Astrocyte of the cerebellum (primary cell): ENCODE results near the gene RAB11FIP3.

Source experiments
- DNase-seq: peaks from one replicate; pipeline ENCODE4 v3.0.0-alpha.2; 2011; ENCODE audit warnings: low read depth
- H3K4me3 ChIP-seq: 2 replicates; pipeline ENCODE4 v1.5.1; 2011; ENCODE audit warnings: mild to moderate bottlenecking, low read depth, low read length, moderate library complexity
- in situ Hi-C: cut with HindIII; loops from 2 replicates; pipeline ENCODE4 v1.10.0; 2017; ENCODE audit warnings: low sequenced_read_pairs
- TF ChIP-seq, protein P1 (sequence below): IDR thresholded peaks from 2 replicates; pipeline ENCODE4 v1.5.1; 2012; ENCODE audit warnings: low read length, low read depth, moderate library complexity, mild to moderate bottlenecking; ENCODE audit errors: missing control alignments

Gene RAB11FIP3

DNA sequence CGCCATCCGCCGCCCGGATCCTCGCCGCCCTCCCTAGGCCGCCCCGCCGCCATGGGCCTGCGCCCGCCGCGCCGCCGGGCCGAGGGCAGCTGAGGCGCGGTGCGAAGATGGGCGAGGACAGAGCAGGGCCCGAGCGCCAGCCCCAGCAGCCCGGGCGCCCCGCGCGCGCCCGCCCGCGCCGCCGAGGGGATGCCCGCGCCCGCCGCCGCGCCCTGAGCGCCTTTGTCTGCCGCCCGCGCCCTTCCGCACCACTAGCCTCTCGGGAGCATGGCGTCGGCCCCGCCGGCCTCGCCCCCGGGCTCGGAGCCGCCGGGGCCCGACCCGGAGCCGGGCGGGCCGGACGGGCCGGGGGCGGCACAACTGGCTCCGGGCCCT is 278 bp downstream of the RAB11FIP3 start:
- TF ChIP-seq, protein P1, sequence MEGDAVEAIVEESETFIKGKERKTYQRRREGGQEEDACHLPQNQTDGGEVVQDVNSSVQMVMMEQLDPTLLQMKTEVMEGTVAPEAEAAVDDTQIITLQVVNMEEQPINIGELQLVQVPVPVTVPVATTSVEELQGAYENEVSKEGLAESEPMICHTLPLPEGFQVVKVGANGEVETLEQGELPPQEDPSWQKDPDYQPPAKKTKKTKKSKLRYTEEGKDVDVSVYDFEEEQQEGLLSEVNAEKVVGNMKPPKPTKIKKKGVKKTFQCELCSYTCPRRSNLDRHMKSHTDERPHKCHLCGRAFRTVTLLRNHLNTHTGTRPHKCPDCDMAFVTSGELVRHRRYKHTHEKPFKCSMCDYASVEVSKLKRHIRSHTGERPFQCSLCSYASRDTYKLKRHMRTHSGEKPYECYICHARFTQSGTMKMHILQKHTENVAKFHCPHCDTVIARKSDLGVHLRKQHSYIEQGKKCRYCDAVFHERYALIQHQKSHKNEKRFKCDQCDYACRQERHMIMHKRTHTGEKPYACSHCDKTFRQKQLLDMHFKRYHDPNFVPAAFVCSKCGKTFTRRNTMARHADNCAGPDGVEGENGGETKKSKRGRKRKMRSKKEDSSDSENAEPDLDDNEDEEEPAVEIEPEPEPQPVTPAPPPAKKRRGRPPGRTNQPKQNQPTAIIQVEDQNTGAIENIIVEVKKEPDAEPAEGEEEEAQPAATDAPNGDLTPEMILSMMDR: no peak
- in situ Hi-C loops: no loop called here
- DNase-seq: no peak
- H3K4me3 ChIP-seq: peak overlapping the region; percentile 60

DNA sequence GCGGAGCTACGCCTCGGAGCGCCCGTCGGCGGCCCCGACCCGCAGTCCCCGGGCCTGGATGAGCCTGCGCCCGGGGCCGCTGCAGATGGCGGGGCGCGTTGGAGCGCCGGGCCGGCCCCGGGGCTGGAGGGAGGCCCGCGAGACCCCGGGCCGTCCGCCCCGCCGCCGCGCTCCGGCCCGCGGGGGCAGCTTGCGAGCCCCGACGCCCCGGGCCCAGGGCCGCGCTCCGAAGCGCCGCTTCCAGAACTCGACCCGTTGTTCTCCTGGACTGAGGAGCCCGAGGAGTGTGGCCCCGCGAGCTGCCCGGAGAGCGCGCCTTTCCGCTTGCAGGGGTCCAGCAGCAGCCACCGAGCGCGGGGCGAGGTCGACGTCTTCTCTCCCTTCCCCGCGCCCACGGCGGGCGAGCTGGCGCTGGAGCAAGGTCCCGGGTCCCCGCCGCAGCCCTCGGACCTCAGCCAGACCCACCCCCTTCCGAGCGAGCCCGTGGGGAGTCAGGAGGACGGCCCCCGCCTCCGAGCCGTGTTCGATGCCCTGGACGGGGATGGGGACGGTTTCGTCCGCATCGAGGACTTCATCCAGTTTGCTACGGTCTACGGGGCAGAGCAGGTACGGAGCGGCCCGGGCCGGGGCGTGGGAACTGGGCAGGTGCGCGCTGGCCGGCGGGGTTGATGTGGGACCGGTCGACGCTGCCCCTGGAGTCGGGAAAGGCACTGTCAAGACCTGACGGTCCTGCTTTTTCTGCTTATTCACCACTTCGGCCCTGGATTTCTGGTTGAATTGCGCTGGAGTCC is 861 bp downstream of the RAB11FIP3 start:
- in situ Hi-C loops: no loop called here
- no peak for DNase-seq
- peak overlapping the region; percentile 60 for H3K4me3 ChIP-seq
- TF ChIP-seq, protein P1: no peak

DNA sequence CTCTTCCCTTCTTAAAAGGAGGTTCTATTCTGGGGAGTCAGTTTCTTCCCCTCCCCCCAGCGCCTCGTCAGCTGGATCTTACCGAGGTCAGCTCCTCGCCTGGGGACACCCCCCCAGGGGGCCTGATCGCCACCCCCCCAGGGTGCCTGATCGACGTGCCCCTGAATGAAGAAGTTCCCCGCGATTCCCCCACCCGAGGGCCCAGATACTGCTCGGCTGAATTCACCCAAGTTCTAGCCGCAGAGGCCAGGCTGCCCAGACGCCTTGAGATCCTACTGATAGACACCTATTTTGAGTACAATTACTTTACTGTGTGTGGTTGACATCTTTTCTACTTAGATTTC is 1.4 kb downstream of the RAB11FIP3 start:
- in situ Hi-C loops: no loop called here
- H3K4me3 ChIP-seq: peak overlapping the region; percentile 60
- no peak for DNase-seq
- TF ChIP-seq, protein P1: no peak

DNA sequence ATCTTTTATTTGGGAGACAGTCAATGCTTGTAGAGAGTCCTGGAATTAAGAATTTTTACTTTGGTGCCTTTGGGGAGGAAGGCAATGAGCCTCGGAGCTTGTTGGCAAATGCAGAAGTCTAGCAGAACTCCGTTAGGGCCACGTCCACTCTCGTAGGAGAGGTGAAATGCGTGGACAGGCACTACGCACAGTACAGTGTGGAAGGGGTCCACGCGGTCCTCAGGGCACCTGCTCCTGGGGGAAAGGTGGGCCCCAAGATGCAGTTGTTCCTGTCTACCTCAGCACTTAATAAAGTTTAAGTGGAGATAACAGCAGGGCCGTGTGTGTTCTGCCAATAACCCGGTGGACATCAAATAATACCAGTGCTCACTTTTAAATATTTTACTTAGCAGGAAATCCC is 1.8 kb downstream of the RAB11FIP3 start:
- TF ChIP-seq, protein P1: no peak
- DNase-seq: no peak
- peak overlapping the region; percentile 60 for H3K4me3 ChIP-seq
- in situ Hi-C loops: no loop called here

DNA sequence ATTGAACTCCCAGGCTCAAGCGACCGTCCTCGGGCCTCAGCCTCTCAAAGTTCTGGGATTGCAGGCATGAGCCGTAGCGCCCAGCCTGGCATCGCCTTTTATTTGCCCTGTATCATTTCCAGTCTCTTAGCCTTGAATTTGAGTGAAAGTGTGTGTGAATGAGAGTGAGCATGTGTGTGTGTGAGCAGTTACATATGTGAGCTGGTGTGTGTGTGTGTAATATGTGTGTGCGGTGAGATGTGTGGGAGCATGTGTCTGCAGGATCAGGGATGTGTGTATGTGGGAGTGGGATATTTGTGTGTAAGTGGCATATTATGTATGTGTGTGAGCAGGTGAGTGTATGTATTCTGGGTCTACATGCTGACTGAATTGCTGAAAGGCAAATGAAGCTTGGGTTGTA is 5.5 kb downstream of the RAB11FIP3 start:
- in situ Hi-C loops: no loop called here
- H3K4me3 ChIP-seq: no peak overlapping the region
- TF ChIP-seq, protein P1: no peak
- no peak for DNase-seq

DNA sequence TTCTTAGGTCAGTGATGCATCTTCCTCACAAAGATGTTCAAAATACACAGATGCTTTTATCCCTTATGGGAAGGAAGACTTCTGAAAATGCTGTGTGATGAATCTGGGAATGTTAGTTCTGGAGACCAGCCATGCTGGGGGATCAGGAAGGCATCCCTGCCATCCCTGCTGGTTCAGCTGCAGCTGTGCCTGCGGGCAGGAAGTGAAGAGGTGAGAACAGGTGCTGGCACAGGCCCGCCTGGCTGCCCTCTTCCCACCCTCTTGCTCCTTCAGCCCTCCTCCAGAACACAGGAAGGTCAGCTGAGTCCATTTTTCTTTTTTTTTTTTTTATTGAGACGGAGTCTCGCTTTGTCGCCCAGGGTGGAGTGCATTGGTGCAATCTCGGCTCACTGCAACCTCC is 15.2 kb downstream of the RAB11FIP3 start:
- H3K4me3 ChIP-seq: no peak overlapping the region
- in situ Hi-C loops: no loop called here
- DNase-seq: no peak
- TF ChIP-seq, protein P1: no peak

DNA sequence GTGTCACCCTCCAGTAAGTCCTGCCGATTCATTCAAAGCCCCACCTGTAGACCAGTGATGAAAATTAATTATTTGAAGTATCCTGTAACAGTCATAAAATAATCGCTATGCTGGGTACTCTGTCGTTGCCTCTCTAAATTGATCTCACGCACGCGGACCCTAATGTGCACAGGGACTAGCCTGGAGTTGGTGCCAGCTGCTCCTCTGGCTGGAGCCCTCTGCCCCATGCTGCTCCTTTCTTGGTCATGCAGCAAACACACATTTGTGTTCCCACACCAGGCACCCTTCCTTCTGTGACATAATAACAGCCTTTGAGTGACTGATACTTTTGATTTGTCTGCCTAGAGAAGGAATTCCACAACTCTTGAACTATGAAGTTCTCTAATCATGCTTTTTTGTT is 16.0 kb downstream of the RAB11FIP3 start:
- in situ Hi-C loops: no loop called here
- no peak overlapping the region for H3K4me3 ChIP-seq
- DNase-seq: no peak
- TF ChIP-seq, protein P1: no peak
